Keratinocyte (primary cell): ENCODE data around the gene NFATC1. TPM values are rescaled to one million over a fixed set of nuclear protein-coding genes. Genes with fewer than 3 reads are reported as not detected.
"Not testable (repeated sequence)": the region's sequence is repeated elsewhere in the genome, so short reads cannot be mapped to it uniquely, and the experiment has no call there.

ENCODE experiments used
- DNase-seq: peaks from one replicate; pipeline ENCODE4 v3.0.0-alpha.2; 2011; ENCODE audit warnings: low read depth, missing footprints, low spot score
- FAIRE-seq: peaks from 2 replicates; lab custom pipeline; 2011; peaks lifted over from hg19 to GRCh38; lab: Jason Lieb, UNC
- H2AFZ ChIP-seq: 2 replicates; pipeline ENCODE4 v1.6.0; 2012; ENCODE audit warnings: low read length, control low read depth, inconsistent platforms; ENCODE audit not compliant: control insufficient read depth
- H3K27ac ChIP-seq: 2 replicates; pipeline ENCODE4 v1.5.1; 2011; ENCODE audit warnings: low read length; ENCODE audit not compliant: control insufficient read depth, insufficient read depth
- H3K27me3 ChIP-seq: 3 replicates; pipeline ENCODE4 v1.6.0; 2011; ENCODE audit warnings: low read length; ENCODE audit not compliant: control insufficient read depth, insufficient read depth; ENCODE audit errors: extremely low read depth
- H3K36me3 ChIP-seq, 2 experiments: 2 replicates in 1 of 2; 3 replicates in 1 of 2; pipeline ENCODE4 v1.5.1; 2011; ENCODE audit warnings: low read length in 2 of 2, mild to moderate bottlenecking in 1 of 2; ENCODE audit not compliant: control insufficient read depth in 2 of 2, insufficient read depth in 2 of 2; ENCODE audit errors: extremely low read depth in 1 of 2
- H3K4me1 ChIP-seq: 3 replicates; pipeline ENCODE4 v1.5.1; 2011; ENCODE audit warnings: low read length; ENCODE audit not compliant: control insufficient read depth, insufficient read depth; ENCODE audit errors: extremely low read depth
- H3K4me2 ChIP-seq: 3 replicates; pipeline ENCODE4 v1.6.0; 2011; ENCODE audit warnings: low read depth, low read length; ENCODE audit not compliant: control insufficient read depth, insufficient read depth; ENCODE audit errors: extremely low read depth
- H3K4me3 ChIP-seq, 3 experiments: fragments of 200-600 bp in 1 of 3; sonication (generic) in 1 of 3; 2 replicates in 2 of 3; 3 replicates in 1 of 3; pipeline ENCODE4 v1.5.1; 2011 to 2016; ENCODE audit warnings: low read length in 3 of 3, mild to moderate bottlenecking in 3 of 3, control low read depth in 2 of 3, inconsistent platforms in 1 of 3, low read depth in 1 of 3, mixed read lengths in 1 of 3, mixed run types in 1 of 3, moderate library complexity in 1 of 3; ENCODE audit not compliant: control insufficient read depth in 2 of 3, insufficient read depth in 2 of 3; ENCODE audit errors: extremely low read depth in 1 of 3
- H3K79me2 ChIP-seq: 2 replicates; pipeline ENCODE4 v1.6.0; 2012; ENCODE audit warnings: low read length; ENCODE audit not compliant: control insufficient read depth, insufficient read depth
- H3K9ac ChIP-seq: 3 replicates; pipeline ENCODE4 v1.6.0; 2011; ENCODE audit warnings: low read length; ENCODE audit not compliant: control insufficient read depth, insufficient read depth; ENCODE audit errors: extremely low read depth
- H3K9me1 ChIP-seq: 3 replicates; pipeline ENCODE4 v1.6.0; 2011; ENCODE audit warnings: low read length; ENCODE audit not compliant: control insufficient read depth, insufficient read depth; ENCODE audit errors: extremely low read depth
- H3K9me3 ChIP-seq: 2 replicates; pipeline ENCODE4 v1.5.1; 2012; ENCODE audit warnings: low read depth, low read length; ENCODE audit not compliant: control insufficient read depth
- H4K20me1 ChIP-seq: 3 replicates; pipeline ENCODE4 v1.6.0; 2011; ENCODE audit warnings: low read length; ENCODE audit not compliant: control insufficient read depth, insufficient read depth; ENCODE audit errors: extremely low read depth
- CTCF ChIP-seq, 3 experiments: IDR thresholded peaks in 1 of 3; conservative IDR thresholded peaks in 1 of 3; optimal IDR thresholded peaks in 1 of 3; 2 replicates in 2 of 3; 3 replicates in 1 of 3; pipeline versions ENCODE3 to v1.5.1; 2011; ENCODE audit warnings: low read length in 3 of 3, mild to moderate bottlenecking in 3 of 3, moderate library complexity in 2 of 3, control low read depth in 1 of 3, inconsistent platforms in 1 of 3; ENCODE audit not compliant: insufficient read depth in 2 of 3; ENCODE audit errors: extremely low read depth in 1 of 3
- EZH2 ChIP-seq: IDR thresholded peaks from one replicate; pipeline ENCODE4 v1.6.1; 2012; ENCODE audit warnings: inconsistent platforms, mild to moderate bottlenecking, low read length, moderate library complexity
- dilution Hi-C: fragments of 300-500 bp; cut with MboI; formaldehyde crosslinking; loops from one replicate; pipeline ENCODE4 v1.7.0; 2020; ENCODE audit warnings: low sequenced_read_pairs; ENCODE audit not compliant: extremely low pct_ligation_motif_present
- polyA plus RNA-seq, 5 experiments: library from polyadenylated mRNA; depleted of rRNA in 3 of 5; stranded (reverse) in 3 of 5; stranded (forward) in 1 of 5; unstranded in 1 of 5; fragments of >200 nt; gene quantifications; 1 replicate in 1 of 5; 2 replicates in 3 of 5; 3 replicates in 1 of 5; pipeline versions ENCODE4 v1.2.1 to v1.2.3, GENCODE V29; 2011 to 2012; ENCODE audit warnings: missing spikeins in 2 of 5, low read depth in 1 of 5, low replicate concordance in 1 of 5

NFATC1 gene
- polyA plus RNA-seq, 1 donor (not counting 4 experiments of a cell fraction or from before 2014, with no cell fraction given) = 0.77 TPM

DNA sequence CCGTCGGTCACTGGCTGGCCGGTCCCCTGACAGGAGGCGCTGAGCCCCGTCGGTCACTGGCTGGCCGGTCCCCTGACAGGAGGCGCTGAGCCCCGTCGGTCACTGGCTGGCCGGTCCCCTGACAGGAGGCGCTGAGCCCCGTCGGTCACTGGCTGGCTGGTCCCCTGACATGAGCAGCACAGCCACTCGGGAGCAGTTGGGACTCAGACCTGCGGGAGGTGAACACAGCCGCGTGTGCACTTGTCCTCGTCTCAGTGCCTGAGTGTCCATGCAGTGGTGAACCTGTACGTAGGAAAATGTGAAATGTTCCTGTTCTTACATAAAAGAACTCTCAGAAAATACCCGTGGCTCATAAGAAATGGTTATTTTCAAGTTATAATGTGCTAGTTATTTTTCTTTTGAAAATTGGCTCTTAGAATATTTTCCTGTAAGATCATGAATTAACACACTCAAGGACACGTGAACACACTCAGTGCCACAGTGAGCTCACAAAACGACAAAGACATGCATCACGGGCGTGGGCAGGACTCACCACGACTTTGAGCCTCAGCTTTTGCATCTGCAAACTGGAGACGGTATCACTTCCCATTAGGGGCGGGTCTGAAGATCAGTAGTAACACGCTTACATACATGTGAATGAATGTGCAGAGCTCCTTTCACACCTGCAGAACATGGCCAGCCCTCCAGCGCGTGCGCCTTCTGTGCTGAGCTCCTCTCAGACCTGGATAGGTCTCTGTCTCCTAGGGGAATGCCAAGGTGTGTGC lies 21.1 kb upstream of the NFATC1 start:
- H3K9ac ChIP-seq = no peak overlapping the region
- no peak overlapping the region for H3K4me3 ChIP-seq
- no peak overlapping the region for H2AFZ ChIP-seq
- H3K79me2 ChIP-seq = no peaks in the 10 kb centered on the region
- no peak for TF ChIP-seq CTCF (optimal IDR thresholded peaks at IDR 0.05 in 1 of 3, IDR thresholded peaks at IDR 0.05 in 1 of 3, conservative IDR thresholded peaks at IDR 0.05 in 1 of 3; ENCODE audit: extremely low read depth in 1 of 3, insufficient read depth in 2 of 3, low read length in 3 of 3)
- no peak for TF ChIP-seq EZH2
- no peaks in the 10 kb centered on the region for H3K9me3 ChIP-seq
- no peaks in the 10 kb centered on the region for H3K9me1 ChIP-seq
- H3K27me3 ChIP-seq = no peaks in the 10 kb centered on the region
- no peak for DNase-seq
- H3K36me3 ChIP-seq = peaks cover 0 to 6% of the 10 kb centered on the region in 2 experiments
- H3K4me1 ChIP-seq = peaks cover 4% of the 10 kb centered on the region
- FAIRE-seq = no peak
- dilution Hi-C loops = no loop called here
- no peak overlapping the region for H3K27ac ChIP-seq
- peaks cover 4% of the 10 kb centered on the region for H4K20me1 ChIP-seq
- H3K4me2 ChIP-seq = no peak overlapping the region

DNA sequence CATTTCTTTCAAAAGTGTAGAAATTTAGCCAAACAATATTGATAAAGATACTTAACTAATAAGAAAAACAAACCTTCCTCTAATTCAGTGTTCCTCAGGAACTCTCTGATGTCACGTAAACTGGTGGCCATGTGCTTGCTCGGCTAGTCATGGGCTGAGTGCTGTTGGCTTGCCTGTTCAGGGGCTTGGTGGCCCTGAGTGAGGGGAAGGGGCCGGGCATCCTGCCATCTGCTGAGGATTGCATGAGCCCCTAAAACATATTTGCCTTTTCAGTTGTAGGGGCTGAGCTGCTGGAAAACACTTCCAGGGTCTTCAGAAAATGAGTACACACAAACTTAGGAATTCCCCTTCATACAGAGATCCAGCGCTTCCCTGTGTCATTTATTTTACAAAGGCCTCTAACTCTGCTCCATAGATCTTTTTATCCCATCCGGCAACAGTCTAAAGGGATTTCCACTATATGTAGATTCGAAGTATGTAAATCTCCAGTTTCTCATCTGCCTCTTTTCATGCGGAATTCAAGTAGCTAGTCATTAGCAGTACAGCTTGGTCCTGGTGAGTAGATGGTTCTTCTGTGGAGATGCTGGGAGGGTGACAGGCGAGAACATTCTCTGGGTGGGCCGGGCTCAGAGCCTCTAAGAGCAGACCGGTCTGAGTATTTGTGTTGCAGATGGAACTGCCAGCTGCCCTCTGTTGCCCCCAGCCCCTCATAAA lies 20.1 kb upstream of the NFATC1 start:
- dilution Hi-C loops = no loop called here
- no peak for TF ChIP-seq EZH2
- TF ChIP-seq CTCF (optimal IDR thresholded peaks at IDR 0.05 in 1 of 3, IDR thresholded peaks at IDR 0.05 in 1 of 3, conservative IDR thresholded peaks at IDR 0.05 in 1 of 3; ENCODE audit: extremely low read depth in 1 of 3, insufficient read depth in 2 of 3, low read length in 3 of 3) = no peak

DNA sequence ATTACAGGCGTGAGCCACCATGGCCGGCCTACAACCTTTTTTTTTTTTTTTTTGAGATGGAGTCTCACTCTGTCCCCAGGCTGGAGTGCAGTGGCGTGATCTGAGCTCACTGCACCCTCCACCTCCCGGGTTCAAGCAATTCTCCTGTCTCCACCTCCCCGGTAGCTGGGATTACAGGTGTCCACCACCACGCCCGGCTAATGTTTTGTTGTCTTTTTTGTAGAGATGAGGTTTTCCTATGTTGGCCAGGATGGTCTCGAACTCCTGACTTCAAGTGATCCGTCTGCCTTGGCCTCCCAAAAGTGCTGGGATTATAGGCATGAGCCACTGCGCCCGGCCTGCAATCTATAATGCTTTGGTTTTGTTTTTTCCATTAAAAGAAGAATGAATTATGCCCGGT lies 19.1 kb upstream of the NFATC1 start:
- H2AFZ ChIP-seq, H3K27me3 ChIP-seq, FAIRE-seq, H3K27ac ChIP-seq, H3K4me1 ChIP-seq, dilution Hi-C loops, DNase-seq, H3K4me2 ChIP-seq, H3K9me3 ChIP-seq, H3K36me3 ChIP-seq, H3K4me3 ChIP-seq, H3K9me1 ChIP-seq, H3K9ac ChIP-seq, H4K20me1 ChIP-seq, H3K79me2 ChIP-seq: not testable (repeated sequence)

More for the DNA sequence above, 20.1 kb upstream of the NFATC1 start:
- H3K36me3 ChIP-seq = peaks cover 0 to 6% of the 10 kb centered on the region in 2 experiments
- no peaks in the 10 kb centered on the region for H3K9me3 ChIP-seq
- no peak for DNase-seq
- peaks cover 5% of the 10 kb centered on the region for H4K20me1 ChIP-seq
- H3K27ac ChIP-seq = no peak overlapping the region
- peaks cover 4% of the 10 kb centered on the region for H3K4me1 ChIP-seq
- H3K4me2 ChIP-seq = no peak overlapping the region
- no peaks in the 10 kb centered on the region for H3K27me3 ChIP-seq
- no peaks in the 10 kb centered on the region for H3K9me1 ChIP-seq
- no peak overlapping the region for H2AFZ ChIP-seq
- no peak for FAIRE-seq
- no peaks in the 10 kb centered on the region for H3K79me2 ChIP-seq
- H3K4me3 ChIP-seq = no peak overlapping the region
- H3K9ac ChIP-seq = no peak overlapping the region
